Activated CD4-positive, alpha-beta T cell treated with anti-CD3 and anti-CD28 coated beads for 4 hours (primary cell): Measurements from ENCODE around the gene GNB5.
"Not testable (repeated sequence)": the region's sequence is repeated elsewhere in the genome, so short reads cannot be mapped to it uniquely, and the experiment has no call there.

Experiments used
- DNase-seq, 2 donors: peaks; one replicate each; pipeline ENCODE4 v3.0.0-alpha.2; 2020

Gene GNB5

GRCh38 chr15:52191207-52191606 is at the start of gene GNB5:
Gene GNB5, minus strand, starts transcription at chr15:52191392. Its CDS starts 6,716 bp downstream, at chr15:52184676.
- DNase-seq, result no peak

GRCh38 chr15:52240166-52240565 is 49.0 kb upstream of the GNB5 start:
- no peak for DNase-seq

DNA sequence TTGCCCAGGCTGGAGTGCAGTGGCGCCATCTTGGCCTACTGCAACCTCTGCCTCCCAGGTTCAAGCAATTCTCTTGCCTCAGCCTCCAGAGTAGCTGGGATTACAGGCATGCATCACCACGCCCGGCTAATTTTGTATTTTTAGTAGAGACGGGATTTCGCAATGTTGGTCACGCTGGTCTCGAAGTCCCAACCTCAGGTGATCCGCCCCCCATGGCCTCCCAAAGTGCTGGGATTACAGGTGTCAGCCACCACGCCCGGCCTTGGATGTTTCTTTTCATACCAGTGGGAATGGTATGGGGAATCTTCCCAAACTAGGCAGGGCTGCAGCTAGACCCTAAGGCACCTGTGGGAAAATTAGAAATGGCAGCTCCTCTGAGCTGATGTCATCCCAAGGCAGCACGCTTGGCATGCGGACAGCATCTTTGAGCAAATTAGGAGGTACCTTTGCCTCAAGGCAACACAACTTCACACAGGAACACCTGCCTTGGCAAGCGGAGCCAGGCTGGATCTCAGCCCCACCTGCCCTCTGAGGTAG is 47.9 kb upstream of the GNB5 start:
- DNase-seq, result not testable (repeated sequence)

GRCh38 chr15:52238149-52238548 is 47.0 kb upstream of the GNB5 start:
- no peak for DNase-seq

DNA sequence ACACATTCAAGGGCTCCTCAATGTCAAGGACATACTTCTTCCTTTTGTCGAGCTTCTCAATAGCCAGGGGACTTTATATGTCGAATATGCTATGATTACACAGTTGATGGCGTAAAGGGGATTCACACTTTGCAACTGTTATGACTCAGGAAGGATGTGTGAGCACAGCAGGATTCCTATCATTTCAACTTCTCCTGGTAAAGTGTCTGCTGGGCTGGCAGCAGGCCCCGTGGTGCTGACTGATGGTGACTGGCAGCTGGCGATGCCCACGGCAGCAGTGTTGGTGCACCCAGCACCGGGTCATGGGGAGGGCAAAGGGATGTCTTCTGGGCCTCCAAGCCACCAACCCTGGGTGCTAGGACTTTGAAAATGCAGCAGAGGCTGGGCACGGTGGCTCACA is 44.8 kb upstream of the GNB5 start:
- no peak for DNase-seq

- peak; percentile 21 to 26 for DNase-seq
These were observed 43.7 kb upstream of the GNB5 start for GRCh38 chr15:52234596-52235541.

- DNase-seq, result no peak
These were observed 42.2 kb upstream of the GNB5 start for GRCh38 chr15:52233405-52233804.

- DNase-seq, result no peak
These were observed 41.1 kb upstream of the GNB5 start for GRCh38 chr15:52232327-52232726.

DNA sequence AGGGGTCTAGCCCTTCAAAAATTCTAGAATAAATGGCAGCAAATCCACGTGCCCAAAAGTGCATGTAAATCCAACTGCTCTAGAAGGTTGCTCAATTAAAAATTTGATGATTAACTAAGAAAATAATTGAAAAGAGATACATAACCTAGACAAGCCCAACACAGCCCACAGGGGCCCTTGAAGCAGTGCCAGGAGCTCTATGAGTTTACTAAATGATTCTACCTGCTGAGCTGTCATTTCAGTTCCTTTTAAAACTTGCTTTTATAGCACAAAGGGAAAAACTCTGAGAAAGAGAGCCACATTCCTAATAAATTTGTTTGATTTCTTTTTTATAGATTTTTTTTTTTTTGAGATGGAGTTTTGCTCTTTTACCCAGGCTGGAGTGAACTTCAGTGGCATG is 38.9 kb upstream of the GNB5 start:
- no peak for DNase-seq

DNA sequence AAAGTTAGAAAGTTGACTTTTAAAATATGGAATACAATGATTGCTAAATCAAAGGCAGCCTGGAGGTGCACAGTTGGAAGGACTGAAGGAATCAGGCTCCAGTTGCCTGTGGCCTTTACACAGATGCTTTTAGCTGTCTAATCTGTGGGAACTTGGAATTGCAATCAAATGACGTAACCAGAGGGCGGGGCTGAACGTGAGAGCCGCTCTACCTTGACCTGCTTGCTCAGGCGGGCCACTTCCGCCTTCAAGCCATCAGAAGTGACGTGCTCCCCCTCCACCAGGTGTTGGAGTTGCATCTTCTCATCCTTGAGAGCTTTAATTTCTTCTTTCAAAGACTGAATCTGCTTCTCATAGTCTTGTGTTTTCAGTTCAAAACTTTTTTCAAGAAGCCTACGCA is 37.7 kb upstream of the GNB5 start:
- DNase-seq, result no peak

GRCh38 chr15:52227456-52227855 is 36.3 kb upstream of the GNB5 start:
- DNase-seq, result peak; percentile 53 to 65

- DNase-seq, result no peak
These were observed 34.0 kb upstream of the GNB5 start for GRCh38 chr15:52225230-52225629.

- no peak for DNase-seq
These were observed 33.0 kb upstream of the GNB5 start for GRCh38 chr15:52224211-52224610.

DNA sequence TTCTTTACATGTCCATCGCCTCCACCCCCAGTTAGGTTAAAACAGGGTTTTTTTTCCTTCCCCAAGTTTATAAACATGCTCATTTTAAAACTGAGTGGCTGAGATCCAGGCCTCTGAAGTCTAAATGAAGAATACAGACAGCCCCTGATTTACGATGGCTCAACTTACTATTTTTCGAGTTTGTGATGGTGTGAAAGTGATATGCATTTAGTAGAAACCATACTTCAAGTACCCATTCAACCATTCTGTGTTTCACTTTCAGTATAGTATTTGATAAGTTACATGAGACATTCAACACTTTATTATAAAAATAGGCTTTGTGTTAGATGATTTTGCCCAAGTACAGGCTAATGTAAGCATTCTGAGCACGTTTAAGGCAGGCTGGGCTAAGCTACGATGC is 30.5 kb upstream of the GNB5 start:
- DNase-seq, result no peak

- no peak for DNase-seq
These were observed 29.9 kb upstream of the GNB5 start for GRCh38 chr15:52220937-52221660.

DNA sequence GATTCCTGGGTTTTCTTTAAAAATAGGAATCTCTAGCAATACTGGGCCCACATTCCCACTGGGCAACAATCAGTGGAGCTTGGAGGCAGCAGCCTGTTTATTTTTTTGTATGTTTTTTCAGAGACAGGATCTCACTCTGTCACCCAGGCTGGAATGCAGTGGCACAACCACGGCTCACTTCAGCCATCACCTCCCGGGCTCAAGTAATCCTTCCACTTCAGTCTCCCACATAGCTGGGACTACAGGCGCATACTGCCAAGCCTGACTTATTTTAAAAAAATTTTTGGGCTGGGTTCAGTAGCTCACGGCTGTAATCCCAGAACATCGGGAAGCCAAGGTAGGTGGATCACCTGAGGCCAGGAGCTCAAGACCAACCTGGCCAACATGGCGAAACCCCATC is 29.1 kb upstream of the GNB5 start:
- DNase-seq, result no peak

- DNase-seq, result no peak
These were observed 27.6 kb upstream of the GNB5 start for GRCh38 chr15:52218816-52219215.

DNA sequence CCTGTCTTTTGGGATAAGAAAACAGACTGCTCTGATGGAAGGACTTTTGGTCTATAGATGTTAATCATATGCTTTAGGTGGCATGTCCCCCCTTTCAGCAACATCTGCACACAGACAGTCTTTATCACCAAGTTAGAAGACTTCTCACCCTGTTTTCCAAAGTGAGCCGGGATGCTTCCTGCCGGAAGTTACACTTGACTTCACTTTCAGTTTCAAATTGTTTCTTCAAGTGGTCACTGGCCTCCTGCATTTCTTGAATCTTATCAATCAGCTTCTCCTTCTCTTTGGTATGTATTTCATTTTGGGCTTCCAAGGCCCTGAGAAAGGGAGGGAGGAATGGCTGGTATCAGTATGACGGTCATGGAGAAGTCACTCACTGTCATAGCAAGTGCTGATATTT is 27.2 kb upstream of the GNB5 start:
- no peak for DNase-seq

- no peak for DNase-seq
These were observed 26.0 kb upstream of the GNB5 start for GRCh38 chr15:52217186-52217585.

GRCh38 chr15:52214553-52214952 is 23.4 kb upstream of the GNB5 start:
- DNase-seq, result no peak

- no peak for DNase-seq
These were observed 22.0 kb upstream of the GNB5 start for GRCh38 chr15:52213206-52213605.

DNA sequence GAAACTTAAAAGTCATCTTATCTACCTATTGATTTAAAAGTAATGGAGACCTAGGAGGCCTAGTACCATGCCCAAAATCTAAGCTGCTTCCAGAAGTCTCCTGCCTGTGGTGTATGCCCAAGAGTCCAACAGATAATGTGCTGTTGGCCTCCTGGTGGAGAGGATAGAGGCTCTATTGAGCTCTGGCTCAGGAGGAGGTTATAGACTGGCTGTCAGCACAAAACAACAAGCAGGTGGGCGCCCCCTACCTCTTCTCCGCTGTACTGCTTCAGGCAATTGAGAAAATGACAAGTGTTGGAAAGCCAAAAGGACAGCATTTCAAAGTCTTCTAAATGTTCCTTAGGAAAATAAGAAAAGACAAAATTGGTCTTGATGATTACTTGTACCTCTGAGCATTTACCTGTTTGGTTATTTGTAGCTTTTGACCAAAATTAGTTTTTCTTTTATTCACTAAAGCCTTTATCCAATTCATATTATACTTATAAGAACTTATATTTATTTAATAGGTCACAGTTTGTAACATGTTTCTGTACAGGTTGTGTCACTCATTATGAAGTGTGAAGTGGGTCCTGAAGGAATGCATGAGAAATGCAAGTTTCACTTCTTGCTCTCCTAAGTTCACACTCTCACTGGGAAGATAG is 17.2 kb upstream of the GNB5 start:
- DNase-seq, result peak; percentile 63 to 73

DNA sequence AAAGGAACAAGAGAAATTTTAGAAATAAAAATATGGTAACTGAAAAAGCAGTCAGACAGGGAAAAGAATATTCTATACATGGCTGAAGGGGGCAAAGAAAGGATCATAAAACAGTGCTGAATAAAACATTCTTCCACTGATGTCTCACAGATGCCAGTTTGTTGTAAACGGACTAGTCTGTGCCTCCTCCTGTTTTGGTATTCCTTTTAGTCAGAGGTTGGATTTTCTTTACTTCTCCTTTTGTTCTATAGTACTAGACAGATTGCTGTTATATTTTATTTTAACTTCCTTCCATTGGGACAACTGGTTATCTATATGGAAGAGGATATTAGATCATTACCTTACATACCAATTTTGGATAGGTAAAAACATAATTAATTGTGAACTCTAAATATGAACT is 16.0 kb upstream of the GNB5 start:
- DNase-seq, result no peak
